VCaP (cell line): ENCODE data around the gene ERICH4.

Experiments used
- H3K27ac ChIP-seq: fragments of 450-650 bp; 2 replicates; pipeline ENCODE4 v1.5.1; 2017
- CTCF ChIP-seq: fragments of 450-650 bp; conservative IDR thresholded peaks from 2 replicates; pipeline ENCODE4 v1.5.1; 2017; ENCODE audit warnings: mild to moderate bottlenecking, moderate library complexity

ERICH4 gene

DNA sequence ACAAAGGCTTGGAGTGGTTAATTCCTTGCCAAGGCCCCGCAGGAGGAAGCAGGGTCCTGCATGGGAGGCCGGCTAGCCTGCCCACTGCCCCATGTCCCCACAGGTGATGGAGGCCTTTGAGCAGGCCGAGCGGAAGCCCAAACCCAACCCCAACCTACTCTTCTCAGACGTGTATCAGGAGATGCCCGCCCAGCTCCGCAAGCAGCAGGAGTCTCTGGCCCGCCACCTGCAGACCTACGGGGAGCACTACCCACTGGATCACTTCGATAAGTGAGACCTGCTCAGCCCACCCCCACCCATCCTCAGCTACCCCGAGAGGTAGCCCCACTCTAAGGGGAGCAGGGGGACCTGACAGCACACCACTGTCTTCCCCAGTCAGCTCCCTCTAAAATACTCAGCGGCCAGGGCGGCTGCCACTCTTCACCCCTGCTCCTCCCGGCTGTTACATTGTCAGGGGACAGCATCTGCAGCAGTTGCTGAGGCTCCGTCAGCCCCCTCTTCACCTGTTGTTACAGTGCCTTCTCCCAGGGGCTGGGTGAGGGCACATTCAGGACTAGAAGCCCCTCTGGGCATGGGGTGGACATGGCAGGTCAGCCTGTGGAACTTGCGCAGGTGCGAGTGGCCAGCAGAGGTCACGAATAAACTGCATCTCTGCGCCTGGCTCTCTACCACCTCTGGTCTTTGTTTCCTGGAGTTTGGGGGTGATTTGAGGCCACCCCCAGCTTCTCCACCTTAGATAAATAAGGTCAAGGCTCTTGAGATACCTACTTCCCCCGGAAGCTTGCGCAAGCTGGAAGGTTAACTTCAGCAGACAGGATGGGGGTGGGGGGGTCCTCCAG lies 18.4 kb upstream of the ERICH4 start:
- H3K27ac ChIP-seq = no peak overlapping the region
- no peak for TF ChIP-seq CTCF

GRCh38 chr19:41425174-41426115 lies 17.5 kb upstream of the ERICH4 start:
- no peak for TF ChIP-seq CTCF
- no peak overlapping the region for H3K27ac ChIP-seq

DNA sequence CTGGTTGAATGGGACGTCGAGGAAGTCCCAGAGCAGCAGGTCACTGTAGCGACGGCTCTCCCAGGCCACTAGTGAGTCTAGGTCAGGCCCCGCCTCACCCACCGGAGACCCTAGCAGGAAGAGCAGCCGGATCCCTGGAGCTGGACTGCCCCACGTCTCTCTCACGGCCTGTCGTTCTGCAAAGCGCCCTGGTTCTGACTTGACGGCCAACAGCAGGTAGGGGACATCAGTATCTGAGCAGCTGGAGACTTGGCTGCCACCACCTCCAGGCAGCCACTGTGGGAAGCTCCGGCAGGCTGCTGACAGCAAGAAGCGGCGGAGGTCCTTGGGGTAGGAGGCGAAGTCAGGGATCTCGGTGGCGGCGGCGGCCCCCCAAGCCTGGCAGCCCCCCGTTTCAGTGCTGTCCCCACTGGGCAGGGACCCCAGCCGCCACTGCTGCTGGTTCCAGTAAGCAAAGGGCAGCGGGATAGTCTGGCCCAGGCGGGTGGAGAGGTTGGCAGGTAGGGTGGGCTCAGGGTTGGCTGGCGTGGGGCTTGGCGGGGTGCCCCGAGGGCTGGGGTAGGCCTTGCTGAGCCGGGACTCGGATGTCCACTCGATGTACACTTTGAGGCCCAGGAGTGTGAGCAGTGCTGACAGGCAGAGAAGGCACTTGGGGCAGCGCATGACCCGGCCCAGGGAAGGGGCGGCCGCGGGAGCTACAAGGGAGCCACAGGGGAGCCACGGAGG lies 16.7 kb upstream of the ERICH4 start:
- H3K27ac ChIP-seq = no peak overlapping the region
- TF ChIP-seq CTCF = no peak

- no peak within 1 kb of the TSS for H3K27ac ChIP-seq
- no peak for TF ChIP-seq CTCF
These were observed 15.9 kb upstream of the ERICH4 start, which contains the start of gene B3GNT8 for GRCh38 chr19:41426952-41427646. TSS of gene B3GNT8 (minus strand) at chr19:41427374. CDS start at chr19:41426778, 596 bp downstream.

GRCh38 chr19:41427647-41428480 lies 15.1 kb upstream of the ERICH4 start:
- H3K27ac ChIP-seq = no peak overlapping the region
- TF ChIP-seq CTCF = no peak

- no peak overlapping the region for H3K27ac ChIP-seq
- no peak for TF ChIP-seq CTCF
These were observed 14.5 kb upstream of the ERICH4 start for GRCh38 chr19:41428481-41428859.
